Kidney (tissue), 14 donors: Measurements from ENCODE around the gene PRR16. TPM values are rescaled to one million over a fixed set of nuclear protein-coding genes. Genes with fewer than 3 reads are reported as not detected.

Experiments
- DNase-seq, 5 donors: peaks; one replicate each; pipeline ENCODE4 v3.0.0-alpha.2; 2013 to 2020
- FAIRE-seq: peaks from 2 replicates; lab custom pipeline; 2012; peaks lifted over from hg19 to GRCh38; lab: Jason Lieb, UNC
- H3K27ac ChIP-seq, 2 donors: one replicate each; pipeline ENCODE4 v1.7.0; 2013; ENCODE audit warnings: low read depth in 2 of 2, low read length in 2 of 2, inconsistent platforms in 1 of 2
- H3K27me3 ChIP-seq: one replicate; pipeline ENCODE4 v1.7.1; 2013; ENCODE audit warnings: low read length, inconsistent platforms; ENCODE audit not compliant: control insufficient read depth, insufficient read depth
- H3K36me3 ChIP-seq, 3 donors: one replicate each; pipeline versions ENCODE4 v1.7.0 to v1.7.1; 2013; ENCODE audit warnings: low read length in 3 of 3, control low read depth in 1 of 3, inconsistent platforms in 1 of 3; ENCODE audit not compliant: insufficient read depth in 3 of 3, control insufficient read depth in 2 of 3
- H3K4me1 ChIP-seq, 3 donors: one replicate each; pipeline versions ENCODE4 v1.7.0 to v1.7.1; 2013; ENCODE audit warnings: low read length in 3 of 3, inconsistent platforms in 1 of 3, low read depth in 1 of 3; ENCODE audit not compliant: control insufficient read depth in 2 of 3, insufficient read depth in 2 of 3
- H3K4me3 ChIP-seq, 3 donors: one replicate each; pipeline versions ENCODE4 v1.7.0 to v1.8.1; 2013; ENCODE audit warnings: low read length in 3 of 3, control low read depth in 1 of 3, inconsistent platforms in 1 of 3
- H3K9ac ChIP-seq, 3 donors: one replicate each; pipeline versions ENCODE4 v1.7.0 to v1.7.1; 2013; ENCODE audit warnings: low read length in 3 of 3, control low read depth in 1 of 3, inconsistent platforms in 1 of 3
- H3K9me3 ChIP-seq, 3 donors: one replicate each; pipeline versions ENCODE4 v1.7.0 to v1.7.1; 2013; ENCODE audit warnings: low read length in 3 of 3, control low read depth in 1 of 3, inconsistent platforms in 1 of 3; ENCODE audit not compliant: control insufficient read depth in 2 of 3, insufficient read depth in 1 of 3
- CTCF ChIP-seq: IDR thresholded peaks from 3 replicates; pipeline ENCODE4 v1.5.1; 2012; ENCODE audit warnings: mild to moderate bottlenecking, moderate library complexity, borderline replicate concordance; ENCODE audit not compliant: insufficient read depth; ENCODE audit errors: extremely low read depth
- intact Hi-C: fragments of 100-400 bp; cut with DNase I; formaldehyde crosslinking; loops from one replicate; pipeline ENCODE4 v1.11.1; 2022
- polyA plus RNA-seq: library from polyadenylated mRNA; stranded (reverse); fragments of 350-450 nt; fragmentation: Illumina TruSeq; extraction: RNeasy Lipid Tissue Mini Kit (QIAGEN cat#74804); gene quantifications from one replicate; pipeline ENCODE4 v1.2.3, GENCODE V29; 2014; ENCODE audit warnings: low read depth, low replicate concordance; ENCODE audit not compliant: insufficient read depth
- total RNA-seq: library from RNA; stranded (reverse); fragmentation: NEBNext Ultra II Directional; extraction: Animal tissue kit (Norgen Biotek cat#: 25700); gene quantifications from one replicate; pipeline ENCODE4 v1.2.1, GENCODE V29; 2021
- donor health status: control.
- donor health status: control.
- donor health status: control.
- donor health status: control.
- donor health status: control.
- donor health status: DM: yes; HTN: yes; CAD: no.
- donor health status: Normal renal cell carcinoma (clear cell type).

PRR16 gene
- total and polyA plus RNA-seq, 2 donors from 2014 or later = 2.4 to 3.6 TPM

GRCh38 chr5:120690621-120691407 is 226.7 kb downstream of the PRR16 start:
- H3K4me1 ChIP-seq = no peaks in the 10 kb centered on the region
- H3K27ac ChIP-seq = no peak overlapping the region
- FAIRE-seq (no peak), DNase-seq (no peak)
- H3K36me3 ChIP-seq = no peaks in the 10 kb centered on the region
- no peak for TF ChIP-seq CTCF
- H3K9ac ChIP-seq = no peak overlapping the region
- no peaks in the 10 kb centered on the region for H3K27me3 ChIP-seq
- H3K4me3 ChIP-seq = no peak overlapping the region
- no peaks in the 10 kb centered on the region for H3K9me3 ChIP-seq
- intact Hi-C loops = no loop called here

GRCh38 chr5:120692325-120692724 is 228.2 kb downstream of the PRR16 start:
- Histone ChIP-seq H3K27ac (no peak overlapping the region), H3K27me3 (no peaks in the 10 kb centered on the region), H3K36me3 (no peaks in the 10 kb centered on the region), H3K4me1 (no peaks in the 10 kb centered on the region), H3K9me3 (no peaks in the 10 kb centered on the region), H3K9ac (no peak overlapping the region), H3K4me3 (no peak overlapping the region)
- intact Hi-C loops = no loop called here
- TF ChIP-seq CTCF = no peak
- DNase-seq (no peak), FAIRE-seq (no peak)

DNA sequence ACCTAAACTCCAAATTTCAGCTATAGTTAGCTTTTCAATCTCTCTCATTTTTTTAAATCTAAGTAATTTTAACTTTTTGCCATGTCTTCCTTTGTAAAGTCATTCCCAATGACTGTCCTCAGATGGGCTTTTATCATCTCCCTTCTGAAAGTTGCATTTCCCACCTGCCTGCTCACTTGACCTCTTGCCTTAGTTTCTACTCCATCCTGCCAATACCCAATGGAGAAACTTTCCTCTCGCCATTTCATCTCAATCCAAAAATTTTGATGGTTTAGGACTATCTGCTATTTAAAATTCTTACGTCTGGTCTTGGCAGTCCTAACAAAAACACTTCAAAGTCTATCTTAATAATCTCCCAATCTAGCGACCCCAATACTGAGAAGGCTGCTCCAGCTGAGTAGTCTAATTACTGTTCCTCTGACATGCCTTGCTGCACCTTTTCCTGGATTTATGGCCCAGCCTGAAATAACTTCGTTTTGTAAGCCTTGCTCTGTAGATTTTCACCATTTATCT is 231.3 kb downstream of the PRR16 start:
- H3K9me3 ChIP-seq = no peaks in the 10 kb centered on the region
- no peak overlapping the region for H3K9ac ChIP-seq
- no peak for TF ChIP-seq CTCF
- H3K36me3 ChIP-seq = no peaks in the 10 kb centered on the region
- FAIRE-seq = no peak
- H3K27me3 ChIP-seq = no peaks in the 10 kb centered on the region
- H3K27ac ChIP-seq = no peak overlapping the region
- DNase-seq = no peak
- intact Hi-C loops = no loop called here
- H3K4me3 ChIP-seq = no peak overlapping the region
- H3K4me1 ChIP-seq = no peaks in the 10 kb centered on the region
